ENCODE results near the gene TMEM121B. TPM values are rescaled to one million over a fixed set of nuclear protein-coding genes. Genes with fewer than 3 reads are reported as not detected.

TMEM121B gene
- polyA plus RNA-seq, 1 donor (not counting 4 experiments of a cell fraction or from before 2014, with no cell fraction given), result not detected

- FAIRE-seq (no peak), DNase-seq (ENCODE audit: low read depth, low spot score) (no peak)
- H3K79me2 ChIP-seq (ENCODE audit: control insufficient read depth, insufficient read depth, low read length), result no peaks in the 10 kb centered on the region
- no peaks in the 10 kb centered on the region for H3K9me1 ChIP-seq (ENCODE audit: control insufficient read depth, extremely low read depth, insufficient read depth, low read length)
- TF ChIP-seq CTCF (optimal IDR thresholded peaks at IDR 0.05 in 1 of 3, IDR thresholded peaks at IDR 0.05 in 1 of 3, conservative IDR thresholded peaks at IDR 0.05 in 1 of 3; ENCODE audit: extremely low read depth in 1 of 3, insufficient read depth in 2 of 3, low read length in 3 of 3) (no peak), EZH2 (IDR thresholded peaks at IDR 0.05; ENCODE audit: low read length) (no peak)
- H3K27me3 ChIP-seq (ENCODE audit: control insufficient read depth, extremely low read depth, insufficient read depth, low read length), result no peaks in the 10 kb centered on the region
- H3K4me1 ChIP-seq (ENCODE audit: control insufficient read depth, extremely low read depth, insufficient read depth, low read length), result no peaks in the 10 kb centered on the region
- H3K4me2 ChIP-seq (ENCODE audit: control insufficient read depth, extremely low read depth, insufficient read depth, low read depth, low read length), result no peak overlapping the region
- no peak overlapping the region for H3K9ac ChIP-seq (ENCODE audit: control insufficient read depth, extremely low read depth, insufficient read depth, low read length)
- dilution Hi-C loops (cut with MboI; ENCODE audit: extremely low pct_ligation_motif_present, low sequenced_read_pairs), result no loop called here
- H3K27ac ChIP-seq (ENCODE audit: control insufficient read depth, insufficient read depth, low read length), result no peak overlapping the region
- H2AFZ ChIP-seq (ENCODE audit: control insufficient read depth, low read length), result no peak overlapping the region
- no peaks in the 10 kb centered on the region for H4K20me1 ChIP-seq (ENCODE audit: control insufficient read depth, extremely low read depth, insufficient read depth, low read length)
- no peaks in the 10 kb centered on the region for H3K36me3 ChIP-seq (ENCODE audit: control insufficient read depth in 2 of 2, extremely low read depth in 1 of 2, insufficient read depth in 2 of 2, low read length in 2 of 2)
- no peaks in the 10 kb centered on the region for H3K9me3 ChIP-seq (ENCODE audit: control insufficient read depth, low read depth, low read length)
- no peak overlapping the region for H3K4me3 ChIP-seq (ENCODE audit: control insufficient read depth in 2 of 3, extremely low read depth in 1 of 3, insufficient read depth in 2 of 3, low read depth in 1 of 3, low read length in 3 of 3)
Observed at GRCh38 chr22:17130199-17130598, 9.0 kb upstream of the TMEM121B start.

- Histone ChIP-seq H3K4me2 (ENCODE audit: control insufficient read depth, extremely low read depth, insufficient read depth, low read depth, low read length) (peak overlapping the region; percentile 51), H4K20me1 (ENCODE audit: control insufficient read depth, extremely low read depth, insufficient read depth, low read length) (no peaks in the 10 kb centered on the region), H3K9me3 (ENCODE audit: control insufficient read depth, low read depth, low read length) (no peaks in the 10 kb centered on the region), H3K4me3 (ENCODE audit: control insufficient read depth in 2 of 3, extremely low read depth in 1 of 3, insufficient read depth in 2 of 3, low read depth in 1 of 3, low read length in 3 of 3) (peak overlapping the region; percentile 26 to 44 (median 27)), H3K36me3 (ENCODE audit: control insufficient read depth in 2 of 2, extremely low read depth in 1 of 2, insufficient read depth in 2 of 2, low read length in 2 of 2) (no peaks in the 10 kb centered on the region), H3K27me3 (ENCODE audit: control insufficient read depth, extremely low read depth, insufficient read depth, low read length) (peaks cover 49% of the 10 kb centered on the region), H3K79me2 (ENCODE audit: control insufficient read depth, insufficient read depth, low read length) (no peaks in the 10 kb centered on the region), H3K4me1 (ENCODE audit: control insufficient read depth, extremely low read depth, insufficient read depth, low read length) (no peaks in the 10 kb centered on the region), H3K27ac (ENCODE audit: control insufficient read depth, insufficient read depth, low read length) (no peak overlapping the region), H2AFZ (ENCODE audit: control insufficient read depth, low read length) (no peak overlapping the region), H3K9ac (ENCODE audit: control insufficient read depth, extremely low read depth, insufficient read depth, low read length) (no peak overlapping the region), H3K9me1 (ENCODE audit: control insufficient read depth, extremely low read depth, insufficient read depth, low read length) (no peaks in the 10 kb centered on the region)
- peak; percentile 34 for TF ChIP-seq EZH2 (IDR thresholded peaks at IDR 0.05; ENCODE audit: low read length)
- TF ChIP-seq CTCF (optimal IDR thresholded peaks at IDR 0.05 in 1 of 3, IDR thresholded peaks at IDR 0.05 in 1 of 3, conservative IDR thresholded peaks at IDR 0.05 in 1 of 3; ENCODE audit: extremely low read depth in 1 of 3, insufficient read depth in 2 of 3, low read length in 3 of 3), result no peak
- no peak for FAIRE-seq
- DNase-seq (ENCODE audit: low read depth, low spot score), result no peak
- dilution Hi-C loops (cut with MboI; ENCODE audit: extremely low pct_ligation_motif_present, low sequenced_read_pairs), result no loop called here
Observed at GRCh38 chr22:17120711-17121232, 388 bp downstream of the TMEM121B start.

Data from keratinocyte (primary cell).